WTC11 (cell line): ENCODE results near the gene GIMD1. TPM values are rescaled to one million over a fixed set of nuclear protein-coding genes. Genes with fewer than 3 reads are reported as not detected.

Experiments
- ATAC-seq: fragments of 200-7000 bp; cut with Tn5 transposase; 2 replicates; pipeline ENCODE4 v1.10.0; 2021; ENCODE audit warnings: mild to moderate bottlenecking, moderate library complexity
- CTCF ChIA-PET: fragments of 300-600 bp; sonication (Branson Sonifier 250); formaldehyde crosslinking; loops from one replicate; lab custom pipeline; 2021; ENCODE audit warnings: antibody characterized with exemption; lab: Charles Lee
- POLR2A ChIA-PET: fragments of 350-600 bp; sonication (Branson Sonifier 250); formaldehyde crosslinking; loops from one replicate; lab custom pipeline; 2021; ENCODE audit warnings: antibody characterized with exemption; lab: Charles Lee
- DNase-seq: peaks from one replicate; pipeline ENCODE4 v3.0.0; 2021; ENCODE audit warnings: low spot score
- H3K27ac Mint-ChIP-seq: 2 replicates; pipeline ENCODE4 v1.8.0; 2021; ENCODE audit warnings: mixed read lengths
- H3K27me3 Mint-ChIP-seq: 2 replicates; pipeline ENCODE4 v1.8.0; 2021; ENCODE audit warnings: low read depth, mild to moderate bottlenecking, moderate library complexity, mixed read lengths
- H3K36me3 Mint-ChIP-seq: 2 replicates; pipeline ENCODE4 v1.8.0; 2021; ENCODE audit warnings: mixed read lengths
- H3K4me1 Mint-ChIP-seq: 2 replicates; pipeline ENCODE4 v1.8.0; 2022; ENCODE audit warnings: mixed read lengths
- H3K4me3 Mint-ChIP-seq: 2 replicates; pipeline ENCODE4 v1.8.0; 2021; ENCODE audit warnings: mild to moderate bottlenecking, moderate library complexity, mixed read lengths
- H3K9me3 Mint-ChIP-seq: 2 replicates; pipeline ENCODE4 v1.8.0; 2021; ENCODE audit warnings: mixed read lengths
- ARID4B ChIP-seq: sonication (generic); formaldehyde crosslinking; IDR thresholded peaks from 2 replicates; pipeline ENCODE4 v1.8.0; 2023; ENCODE audit warnings: missing genetic modification reagents, mild to moderate bottlenecking, borderline replicate concordance
- CBFB ChIP-seq: sonication (generic); formaldehyde crosslinking; IDR thresholded peaks from 2 replicates; pipeline ENCODE4 v1.8.1; 2022; ENCODE audit warnings: mild to moderate bottlenecking, low read depth, missing genetic modification reagents
- ELF4 ChIP-seq: sonication (generic); formaldehyde crosslinking; IDR thresholded peaks from 2 replicates; pipeline ENCODE4 v1.8.1; 2022; ENCODE audit warnings: low read depth, mild to moderate bottlenecking, moderate library complexity, missing genetic modification reagents
- FOXJ3 ChIP-seq: sonication (generic); formaldehyde crosslinking; IDR thresholded peaks from 2 replicates; pipeline ENCODE4 v1.9.0; 2021; ENCODE audit warnings: missing genetic modification reagents, mild to moderate bottlenecking, borderline replicate concordance
- GRHL2 ChIP-seq: fragments of 250-450 bp; sonication (Bioruptor Pico); IDR thresholded peaks from 2 replicates; pipeline ENCODE4 v1.8.0; 2022; ENCODE audit warnings: mild to moderate bottlenecking, moderate library complexity; ENCODE audit not compliant: insufficient replicate concordance, severe bottlenecking
- KAT7 ChIP-seq: sonication (generic); formaldehyde crosslinking; IDR thresholded peaks from 2 replicates; pipeline ENCODE4 v1.8.1; 2023; ENCODE audit warnings: missing genetic modification reagents, mild to moderate bottlenecking, borderline replicate concordance
- NFE2L1 ChIP-seq: sonication (generic); formaldehyde crosslinking; IDR thresholded peaks from 2 replicates; pipeline ENCODE4 v1.8.1; 2023; ENCODE audit warnings: missing genetic modification reagents
- NR1H2 ChIP-seq: sonication (generic); formaldehyde crosslinking; IDR thresholded peaks from 2 replicates; pipeline ENCODE4 v1.9.0; 2021; ENCODE audit warnings: mild to moderate bottlenecking, moderate library complexity, missing genetic modification reagents
- SOX15 ChIP-seq: fragments of 250-450 bp; sonication (Bioruptor Pico); IDR thresholded peaks from 2 replicates; pipeline ENCODE4 v1.9.0; 2021; ENCODE audit warnings: mild to moderate bottlenecking
- SP1 ChIP-seq: sonication (generic); formaldehyde crosslinking; conservative IDR thresholded peaks from 2 replicates; pipeline ENCODE4 v1.8.1; 2022; ENCODE audit warnings: missing genetic modification reagents
- TCF7 ChIP-seq: sonication (generic); formaldehyde crosslinking; IDR thresholded peaks from 2 replicates; pipeline ENCODE4 v1.8.0; 2022; ENCODE audit warnings: mild to moderate bottlenecking, low read depth, missing genetic modification reagents, moderate library complexity
- TEAD1 ChIP-seq: sonication (generic); formaldehyde crosslinking; IDR thresholded peaks from 2 replicates; pipeline ENCODE4 v1.8.0; 2022; ENCODE audit warnings: mild to moderate bottlenecking, missing genetic modification reagents
- TP53 ChIP-seq: sonication (generic); formaldehyde crosslinking; IDR thresholded peaks from 2 replicates; pipeline ENCODE4 v1.8.1; 2023; ENCODE audit warnings: mild to moderate bottlenecking, missing genetic modification reagents
- USF2 ChIP-seq: sonication (generic); formaldehyde crosslinking; IDR thresholded peaks from 2 replicates; pipeline ENCODE4 v1.8.1; 2023; ENCODE audit warnings: mild to moderate bottlenecking, missing genetic modification reagents, moderate library complexity
- ZNF416 ChIP-seq: fragments of 250-450 bp; sonication (Bioruptor Pico); IDR thresholded peaks from 2 replicates; pipeline ENCODE4 v1.9.0; 2021; ENCODE audit warnings: mild to moderate bottlenecking, inconsistent platforms
- total RNA-seq: library from RNA; stranded (reverse); gene quantifications from 3 replicates; pipeline ENCODE4 v1.2.3, GENCODE V29; 2021
- TF ChIP-seq, protein P1 (sequence below): sonication (generic); formaldehyde crosslinking; IDR thresholded peaks from 2 replicates; pipeline ENCODE4 v1.8.0; 2023; ENCODE audit warnings: missing genetic modification reagents
- TF ChIP-seq, protein P2 (sequence below): fragments of 250-450 bp; sonication (Bioruptor Pico); IDR thresholded peaks from 2 replicates; pipeline ENCODE4 v2.1.2; 2022; ENCODE audit warnings: mild to moderate bottlenecking, moderate library complexity

Gene GIMD1
- total RNA-seq, 1 experiment from 2014 or later: not detected

- no peak for TF ChIP-seq USF2 (CRISPR knock-in tag)
Measured at GRCh38 chr4:106347167-106347566, 21.4 kb downstream of the GIMD1 start (continued).

- no peak for DNase-seq
- no peak for ATAC-seq
- no peaks in the 10 kb centered on the region for H3K27me3 Mint-ChIP-seq
- no peak overlapping the region for H3K27ac Mint-ChIP-seq
- H3K4me3 Mint-ChIP-seq: no peak overlapping the region
- no peak for TF ChIP-seq SOX15 (CRISPR knock-in tag)
- no peak for TF ChIP-seq ARID4B (CRISPR knock-in tag)
- no peak for TF ChIP-seq KAT7 (CRISPR knock-in tag)
- no peak for TF ChIP-seq SP1 (CRISPR knock-in tag)
- no peak for TF ChIP-seq FOXJ3
- TF ChIP-seq GRHL2 (CRISPR knock-in tag): no peak
- no peak for TF ChIP-seq TEAD1
- no peak for TF ChIP-seq ZNF416 (CRISPR knock-in tag)
- TF ChIP-seq, protein P1, sequence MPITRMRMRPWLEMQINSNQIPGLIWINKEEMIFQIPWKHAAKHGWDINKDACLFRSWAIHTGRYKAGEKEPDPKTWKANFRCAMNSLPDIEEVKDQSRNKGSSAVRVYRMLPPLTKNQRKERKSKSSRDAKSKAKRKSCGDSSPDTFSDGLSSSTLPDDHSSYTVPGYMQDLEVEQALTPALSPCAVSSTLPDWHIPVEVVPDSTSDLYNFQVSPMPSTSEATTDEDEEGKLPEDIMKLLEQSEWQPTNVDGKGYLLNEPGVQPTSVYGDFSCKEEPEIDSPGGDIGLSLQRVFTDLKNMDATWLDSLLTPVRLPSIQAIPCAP (CRISPR knock-in tag): no peak
- TF ChIP-seq, protein P2, sequence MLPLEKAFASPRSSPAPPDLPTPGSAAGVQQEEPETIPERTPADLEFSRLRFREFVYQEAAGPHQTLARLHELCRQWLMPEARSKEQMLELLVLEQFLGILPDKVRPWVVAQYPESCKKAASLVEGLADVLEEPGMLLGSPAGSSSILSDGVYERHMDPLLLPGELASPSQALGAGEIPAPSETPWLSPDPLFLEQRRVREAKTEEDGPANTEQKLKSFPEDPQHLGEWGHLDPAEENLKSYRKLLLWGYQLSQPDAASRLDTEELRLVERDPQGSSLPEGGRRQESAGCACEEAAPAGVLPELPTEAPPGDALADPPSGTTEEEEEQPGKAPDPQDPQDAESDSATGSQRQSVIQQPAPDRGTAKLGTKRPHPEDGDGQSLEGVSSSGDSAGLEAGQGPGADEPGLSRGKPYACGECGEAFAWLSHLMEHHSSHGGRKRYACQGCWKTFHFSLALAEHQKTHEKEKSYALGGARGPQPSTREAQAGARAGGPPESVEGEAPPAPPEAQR (CRISPR knock-in tag): no peak
- TF ChIP-seq CBFB (CRISPR knock-in tag): no peak
- TF ChIP-seq NFE2L1 (CRISPR knock-in tag): no peak
- TF ChIP-seq, all 79 proteins: peak for 0
- POLR2A ChIA-PET: no interaction called here
- Mint-ChIP-seq H3K4me1 (peaks cover 7% of the 10 kb centered on the region), H3K36me3 (peaks cover 12% of the 10 kb centered on the region; the same call in 1 of the 2 replicates), H3K9me3 (no peaks in the 10 kb centered on the region)
- CTCF ChIA-PET: interaction anchor here (0.7 to 0.8 kb wide), 2 partner anchors 79 to 554 kb away, joined by 3 read pairs; no protein-coding TSS in a partner anchor
Measured at GRCh38 chr4:106344647-106344970, 24.0 kb downstream of the GIMD1 start.

DNA sequence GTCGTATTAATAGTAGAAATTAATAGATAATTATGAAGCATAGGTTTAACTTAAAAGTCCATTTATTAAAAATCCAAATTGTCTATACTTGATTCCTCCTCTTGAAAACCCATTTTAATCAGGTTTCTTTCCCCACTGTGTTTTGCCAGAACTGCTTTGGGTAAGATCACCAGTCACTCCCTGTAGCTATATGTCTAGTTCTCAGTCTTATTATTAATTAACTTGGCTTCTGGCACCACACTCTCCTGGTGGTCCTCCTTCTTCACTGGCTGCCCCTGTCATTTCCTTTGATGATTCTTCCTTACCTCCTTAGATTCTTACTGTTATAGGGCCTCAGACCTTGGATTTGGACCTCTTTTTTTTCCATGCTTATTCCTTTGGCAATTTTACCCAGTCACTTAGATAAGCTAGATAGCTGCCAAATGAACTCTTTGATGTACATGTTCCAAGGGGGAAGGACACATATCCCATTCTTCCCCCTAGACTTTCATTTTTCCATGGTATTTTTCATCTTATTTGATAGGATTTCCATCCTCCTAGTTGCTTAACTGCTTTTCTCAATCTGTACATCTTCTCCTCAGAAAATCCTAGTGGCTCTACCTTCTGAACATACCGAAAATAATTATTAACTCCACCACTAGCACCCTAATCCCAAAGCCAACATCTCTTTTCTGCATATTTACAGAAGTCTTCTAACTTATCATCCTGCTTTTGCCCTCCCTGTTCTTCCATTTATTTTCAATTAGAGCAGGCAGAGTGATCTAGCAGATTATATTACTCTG, 24.5 kb downstream of the GIMD1 start:
- POLR2A ChIA-PET: no interaction called here
- no peak for TF ChIP-seq ELF4 (CRISPR knock-in tag)
- no peak for TF ChIP-seq KAT7 (CRISPR knock-in tag)
- TF ChIP-seq TCF7 (CRISPR knock-in tag): no peak
- TF ChIP-seq NR1H2: no peak
- TF ChIP-seq TP53 (CRISPR knock-in tag): no peak
- peaks cover 17% of the 10 kb centered on the region for H3K36me3 Mint-ChIP-seq

More for the DNA sequence above, 24.5 kb downstream of the GIMD1 start:
- Mint-ChIP-seq H3K4me1 (peaks cover 7% of the 10 kb centered on the region), H3K4me3 (no peak overlapping the region), H3K27ac (no peak overlapping the region), H3K27me3 (no peaks in the 10 kb centered on the region), H3K9me3 (no peaks in the 10 kb centered on the region)
- ATAC-seq: no peak
- CTCF ChIA-PET: interaction anchor here (0.7 to 0.8 kb wide), 2 partner anchors 78 to 555 kb away, joined by 3 read pairs; no protein-coding TSS in a partner anchor
- DNase-seq: no peak
